GM18520 (cell line): ENCODE measurements around the gene ARHGEF1.
"Not testable (repeated sequence)": the region's sequence is repeated elsewhere in the genome, so short reads cannot be mapped to it uniquely, and the experiment has no call there.

Experiments
- ATAC-seq: cut with Tn5 transposase; IDR thresholded peaks from one replicate; pipeline ENCODE4 v1.9.1; 2021; ENCODE audit not compliant: unreplicated experiment

The ARHGEF1 gene

DNA sequence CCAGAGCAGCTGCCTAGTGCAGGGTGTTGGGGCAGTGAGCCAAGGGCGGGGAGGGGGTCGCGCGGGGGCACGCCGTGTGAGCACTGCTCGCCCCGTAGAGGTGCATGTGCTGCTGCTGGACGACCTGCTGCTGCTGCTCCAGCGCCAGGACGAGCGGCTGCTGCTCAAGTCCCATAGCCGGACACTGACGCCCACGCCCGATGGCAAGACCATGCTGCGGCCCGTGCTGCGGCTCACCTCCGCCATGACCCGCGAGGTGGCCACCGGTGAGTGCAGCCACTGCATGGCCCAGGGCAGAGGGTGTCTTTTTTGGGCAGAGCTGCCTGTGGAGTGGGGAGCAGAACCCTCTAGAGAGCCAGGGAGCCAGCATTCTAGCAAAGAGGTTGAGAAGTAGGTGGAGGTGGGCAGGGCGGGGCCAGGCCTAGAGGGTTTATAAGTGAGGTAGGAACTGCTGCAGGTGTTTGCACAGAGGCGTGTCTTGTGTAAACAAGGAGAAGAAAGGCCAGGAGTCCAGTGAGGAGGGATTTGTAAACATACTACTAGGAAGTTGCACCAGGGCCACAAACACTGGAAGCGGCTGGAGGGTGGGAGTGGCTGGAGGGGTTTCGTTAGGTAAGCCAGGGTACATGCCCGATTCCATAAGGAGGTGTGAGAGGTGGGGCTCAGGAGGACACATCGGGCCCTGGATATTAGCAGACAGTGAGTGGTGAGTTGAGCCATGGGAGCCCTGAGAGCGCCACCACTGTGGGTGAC lies 21.3 kb downstream of the ARHGEF1 start:
- no peak for ATAC-seq

DNA sequence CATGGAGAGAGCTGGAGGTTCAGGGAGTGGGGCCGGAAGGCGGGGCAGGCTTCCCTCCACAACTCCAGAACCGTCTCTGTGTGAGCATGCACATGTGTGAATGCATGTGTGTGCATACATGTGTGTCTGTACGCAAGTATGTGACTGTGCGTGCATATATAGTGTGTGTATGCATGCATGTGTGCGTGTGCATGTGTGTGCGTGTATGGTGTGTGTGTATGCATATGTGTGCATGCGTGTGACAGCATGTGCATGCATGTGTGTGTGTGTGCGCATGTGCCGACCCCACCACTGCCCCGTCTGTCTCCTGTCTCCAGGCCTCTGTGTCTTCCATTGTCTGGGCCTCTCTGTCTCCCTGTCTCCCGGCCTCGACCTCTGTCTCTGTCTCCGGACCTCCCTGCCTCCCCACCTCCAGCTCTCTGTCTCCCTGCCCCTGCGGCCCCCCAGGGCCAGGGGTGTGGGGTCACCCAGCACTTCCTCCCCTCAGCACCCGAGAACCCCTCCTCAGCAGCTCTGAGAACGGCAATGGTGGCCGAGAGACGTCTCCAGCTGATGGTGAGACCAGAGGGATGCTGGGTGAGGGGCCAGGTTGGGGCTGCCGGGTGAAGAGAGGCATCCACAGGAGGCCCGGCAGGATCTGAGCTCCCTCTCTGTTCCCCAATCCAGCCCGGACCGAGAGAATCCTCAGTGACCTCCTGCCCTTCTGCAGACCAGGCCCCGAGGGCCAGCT lies 22.5 kb downstream of the ARHGEF1 start:
- ATAC-seq = no peak

DNA sequence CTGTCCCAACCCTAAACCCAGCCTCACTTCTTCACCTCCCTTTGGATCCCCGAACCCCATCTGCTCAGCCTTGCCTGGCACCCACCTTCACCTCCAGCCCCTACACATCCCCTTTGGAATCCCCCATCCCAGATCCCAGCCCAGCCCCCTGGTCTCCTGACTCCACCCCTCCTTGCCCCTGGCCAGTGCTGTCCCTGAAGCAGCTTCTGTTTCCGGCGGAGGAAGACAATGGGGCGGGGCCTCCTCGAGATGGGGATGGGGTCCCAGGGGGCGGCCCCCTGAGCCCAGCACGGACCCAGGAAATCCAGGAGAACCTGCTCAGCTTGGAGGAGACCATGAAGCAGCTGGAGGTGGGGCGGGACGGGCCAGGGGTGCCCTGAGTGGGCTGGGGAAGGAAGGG lies 23.3 kb downstream of the ARHGEF1 start:
- no peak for ATAC-seq

DNA sequence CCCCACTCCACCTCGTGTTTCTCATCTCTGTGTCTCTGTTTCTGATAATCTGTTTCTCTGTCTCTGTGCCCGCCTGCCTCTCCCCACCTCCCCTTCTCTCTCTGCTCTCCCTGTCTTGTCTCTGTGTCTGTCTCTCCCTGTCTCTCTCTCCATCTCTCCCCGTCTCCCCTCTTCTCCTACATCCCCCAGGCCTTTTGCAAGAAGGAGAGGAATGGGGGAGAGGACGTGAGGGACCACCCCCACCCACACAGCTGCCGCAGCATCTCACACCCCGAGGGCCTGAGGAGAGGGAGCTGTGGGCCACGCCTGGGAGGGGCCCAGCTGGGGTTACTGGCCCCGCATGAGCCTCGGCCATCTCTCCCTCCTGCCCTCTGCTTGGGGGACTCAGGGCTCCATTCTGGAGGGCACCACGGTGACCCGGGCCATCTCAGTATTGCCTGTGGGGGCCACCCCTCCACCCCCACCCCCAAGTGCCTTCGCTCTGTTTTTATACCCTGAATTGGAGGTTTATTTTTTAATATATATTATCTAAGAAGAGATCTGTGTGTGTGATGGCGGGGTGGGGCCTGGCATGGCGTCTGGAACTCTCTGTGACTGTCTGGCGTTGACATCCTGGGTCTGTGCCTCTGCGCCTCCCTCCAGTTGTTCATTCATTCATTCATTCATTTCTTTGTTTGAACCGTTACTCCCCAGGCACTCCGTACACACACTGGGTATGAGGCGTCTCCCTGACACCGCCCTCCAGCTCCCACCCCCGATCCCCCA lies 24.1 kb downstream of the ARHGEF1 start:
- no peak for ATAC-seq

DNA sequence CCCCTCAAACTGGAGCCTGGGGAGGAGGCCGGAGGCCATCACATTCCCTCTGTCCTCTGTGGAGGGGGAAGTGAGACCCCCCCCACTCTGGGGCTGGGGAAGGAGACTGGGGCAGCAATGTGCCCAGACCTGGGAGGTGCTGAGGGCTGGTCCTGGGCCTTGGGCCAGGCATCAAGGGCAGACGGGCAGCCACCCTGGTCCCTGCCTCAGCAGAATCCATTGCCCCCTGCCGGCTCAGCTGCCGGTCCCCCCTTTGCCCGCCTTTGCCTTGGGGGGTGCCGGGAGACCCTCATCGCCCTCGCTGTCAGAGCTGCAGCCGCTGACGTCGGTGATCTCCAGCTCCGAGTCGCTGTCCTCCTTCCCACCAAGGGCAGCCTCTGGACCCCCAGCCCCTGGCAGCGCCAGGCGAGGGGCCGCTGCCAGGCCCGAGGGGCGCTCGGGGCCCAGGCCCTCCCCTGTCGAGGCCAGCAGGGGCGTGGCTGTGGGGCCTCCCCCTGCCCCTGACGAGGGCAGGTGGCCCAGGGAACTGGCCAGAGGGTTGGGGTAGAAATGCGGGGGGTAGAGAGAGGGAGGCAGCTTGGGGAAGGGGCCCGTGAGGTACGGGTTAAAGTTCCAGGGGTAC lies 25.1 kb downstream of the ARHGEF1 start:
- no peak for ATAC-seq

DNA sequence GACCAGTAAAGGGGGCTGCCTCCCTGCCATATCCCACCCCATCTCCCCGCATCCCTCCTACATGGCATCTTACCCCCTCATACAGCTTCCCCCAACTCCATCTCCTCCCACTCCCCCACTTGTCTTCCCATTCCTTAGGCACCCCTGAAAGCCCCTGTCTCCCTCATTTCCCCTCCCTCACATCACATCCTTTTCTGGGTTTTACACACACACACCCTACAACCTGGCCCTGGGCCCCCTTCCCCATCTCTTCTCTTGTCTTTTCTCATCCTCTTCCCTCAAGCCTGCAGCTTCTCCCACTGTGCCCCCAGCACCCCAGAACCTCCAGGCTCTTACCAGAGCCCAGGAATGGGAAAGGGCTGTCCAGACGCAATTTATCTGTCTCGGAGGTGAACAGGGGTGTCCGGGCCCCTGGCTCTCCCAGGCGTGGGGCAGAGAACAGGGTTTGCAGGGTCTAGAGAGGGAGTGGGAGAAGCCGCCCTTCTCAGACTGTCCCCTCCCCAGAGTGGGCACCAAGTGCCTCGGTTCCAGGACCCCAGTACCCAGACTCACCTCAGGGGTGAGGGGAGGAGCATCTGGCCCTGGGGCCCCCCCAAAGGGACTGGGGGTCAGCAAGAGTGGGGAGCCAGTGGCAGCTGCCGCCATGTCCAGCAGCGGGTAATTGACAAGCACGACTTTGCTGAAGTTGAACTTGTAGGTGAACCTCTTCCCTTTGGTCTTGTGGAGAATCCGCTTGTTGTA lies 25.9 kb downstream of the ARHGEF1 start:
- ATAC-seq = no peak

DNA sequence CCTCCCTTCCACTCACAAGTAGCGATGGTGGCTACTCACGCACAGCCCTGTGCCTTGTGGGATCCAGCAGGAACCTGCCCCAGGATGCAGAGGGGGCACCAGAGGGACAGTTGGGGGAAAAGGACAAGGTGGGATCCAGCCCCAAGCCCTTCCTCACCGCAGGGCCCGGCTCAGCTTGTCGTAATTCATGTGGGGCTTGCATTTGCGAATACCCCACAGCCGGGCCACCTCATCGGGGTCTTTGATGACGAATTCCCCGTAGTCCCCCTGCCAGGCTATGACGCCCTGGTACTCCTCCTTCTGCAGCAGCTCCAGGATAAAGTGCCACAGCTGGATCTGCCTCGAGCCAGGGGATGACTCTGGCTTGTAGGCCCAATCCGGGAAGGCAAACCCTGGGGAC lies 26.7 kb downstream of the ARHGEF1 start:
- no peak for ATAC-seq

DNA sequence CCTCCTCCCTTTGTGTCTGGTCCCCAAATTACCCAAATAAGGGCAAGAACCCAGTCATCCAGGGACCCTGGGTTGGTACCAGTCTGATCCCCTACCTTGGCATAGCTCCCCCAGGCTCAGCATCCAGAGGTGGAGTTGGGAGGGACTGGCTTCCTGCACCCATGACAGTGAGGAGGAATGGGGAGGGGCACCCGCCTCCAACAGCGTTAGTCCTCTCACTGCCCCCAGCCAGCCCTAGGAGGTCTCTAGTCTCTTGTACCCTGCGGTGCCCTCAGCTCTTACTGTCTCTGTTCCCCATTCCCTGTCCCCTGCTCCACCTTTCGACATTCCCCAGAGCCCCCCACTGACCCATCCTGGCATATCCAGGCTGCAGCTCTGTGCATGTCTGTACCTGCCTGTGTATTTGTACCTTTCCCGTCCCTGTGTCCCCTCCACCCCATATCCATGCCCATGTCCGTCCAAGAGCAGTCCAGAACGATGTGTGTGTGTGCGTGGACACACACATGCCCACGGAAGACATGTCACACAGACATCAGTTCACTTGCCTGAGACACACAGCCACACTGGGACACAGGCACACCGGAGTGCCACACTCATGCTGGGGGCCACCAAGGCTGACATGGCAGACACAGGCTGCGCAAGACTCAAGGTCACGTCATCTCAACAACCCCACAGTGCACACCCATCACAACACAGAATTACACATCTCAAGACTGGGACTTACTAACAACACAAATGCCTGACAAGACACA lies 27.4 kb downstream of the ARHGEF1 start:
- no peak for ATAC-seq

DNA sequence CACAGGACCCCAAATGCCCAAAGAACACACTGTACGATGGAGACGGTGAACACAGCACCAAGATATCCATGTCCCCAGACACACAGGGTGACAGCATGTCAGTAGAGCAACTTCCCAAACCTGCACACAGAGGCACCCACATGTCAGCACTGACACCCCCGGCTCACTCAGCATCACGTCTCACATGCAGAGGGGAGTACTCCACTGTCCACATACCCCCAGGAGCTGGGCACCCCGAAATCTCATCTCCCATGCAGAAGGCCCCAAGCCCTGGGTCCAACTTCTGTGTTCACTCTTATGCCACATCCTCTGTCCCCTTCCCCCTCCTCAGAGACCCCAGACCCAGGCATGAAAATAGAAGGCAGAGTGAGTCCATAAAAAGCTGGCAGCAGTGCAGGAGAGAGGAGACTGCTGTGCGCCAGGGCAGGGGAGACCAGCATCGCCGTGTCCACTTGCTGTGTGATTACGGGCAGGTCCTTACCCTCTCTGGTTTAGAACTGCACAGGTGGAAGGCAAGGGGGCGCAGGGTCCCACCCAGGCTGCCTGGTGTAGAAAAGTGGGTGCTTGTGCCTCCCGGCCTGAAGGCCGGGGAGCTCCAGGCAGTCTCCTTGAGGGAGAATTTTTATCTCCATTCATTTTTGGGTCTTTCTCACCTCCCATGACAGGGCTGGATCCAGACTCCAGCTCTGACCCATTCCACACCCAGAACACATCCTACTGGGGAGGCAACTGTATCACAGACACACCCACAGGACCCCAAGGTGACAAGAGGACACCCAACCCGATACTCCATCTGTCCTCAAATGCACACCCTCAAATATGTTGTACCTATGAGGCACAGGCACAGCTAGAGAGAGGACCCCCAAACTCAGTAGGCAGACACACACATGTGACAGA lies 28.3 kb downstream of the ARHGEF1 start:
- no peak for ATAC-seq

DNA sequence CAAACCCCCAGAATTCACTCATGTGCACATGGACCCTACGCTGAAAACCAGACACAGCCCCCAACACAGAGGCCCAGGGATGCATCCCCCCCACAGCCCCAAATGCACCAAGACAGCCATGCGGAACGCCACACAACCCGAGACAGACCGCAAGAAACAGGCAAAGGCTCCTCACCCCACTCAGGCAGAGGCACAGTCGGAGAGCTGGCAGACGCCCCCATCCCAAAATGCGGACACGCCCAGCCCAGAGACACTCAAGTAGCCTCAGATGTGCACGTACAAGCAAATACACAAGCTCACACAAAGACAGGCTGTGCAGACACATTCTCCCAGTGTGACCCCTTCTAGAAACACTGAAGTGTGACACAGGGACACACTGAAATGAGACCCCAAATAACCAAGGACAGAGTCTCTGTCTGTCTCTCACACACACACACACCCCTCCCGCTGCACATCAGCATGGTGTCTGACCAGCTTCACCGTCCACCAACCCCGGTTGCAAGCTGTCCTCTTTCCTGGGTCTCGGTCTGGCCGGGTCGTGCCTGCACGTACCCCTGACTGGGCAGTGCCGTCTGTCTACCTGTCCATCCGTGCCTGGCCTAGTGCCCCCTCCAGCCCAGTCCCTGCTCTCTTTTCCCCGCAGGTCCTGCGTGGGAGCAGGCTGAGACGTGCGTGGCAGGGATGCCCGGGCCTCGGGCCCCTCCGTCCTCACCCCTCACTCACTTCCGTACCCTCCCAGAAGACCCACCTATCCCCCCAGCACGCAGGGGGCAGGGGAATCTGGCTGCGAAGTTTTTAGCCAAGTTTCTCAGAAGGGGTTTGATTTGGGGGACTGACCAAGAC lies 29.1 kb downstream of the ARHGEF1 start:
- ATAC-seq = no peak

DNA sequence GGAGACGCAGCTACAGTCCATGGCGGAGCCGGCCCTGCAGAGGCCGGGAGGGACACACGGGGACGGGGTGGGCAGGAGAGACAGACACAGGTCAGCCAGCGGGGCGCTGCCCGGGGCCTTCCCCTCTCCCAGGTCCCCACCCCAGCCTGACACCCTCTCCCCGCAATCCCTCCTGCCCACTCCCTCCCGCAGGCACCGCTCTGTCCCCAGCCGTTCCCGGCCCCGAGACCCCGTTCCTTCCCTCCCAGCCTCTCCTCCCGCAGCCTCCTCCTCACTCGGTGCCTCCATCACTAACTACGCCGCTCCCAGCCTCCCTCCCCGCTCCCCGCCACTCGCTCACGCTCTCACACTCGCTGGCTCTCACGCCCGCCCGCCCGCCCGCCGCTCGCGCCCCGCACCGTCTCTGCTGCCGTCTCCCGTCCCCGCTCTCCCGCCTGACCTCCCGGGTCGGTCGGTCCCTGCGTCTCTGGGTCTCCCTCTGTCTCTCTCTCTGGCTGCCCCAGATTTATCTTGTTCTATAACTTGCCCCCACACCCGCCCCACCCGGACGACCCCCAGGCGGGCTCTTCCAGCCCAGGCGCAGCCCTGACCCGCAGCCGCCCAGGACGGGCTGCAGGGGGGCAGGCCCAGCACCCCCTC lies 30.0 kb downstream of the ARHGEF1 start:
- no peak for ATAC-seq

DNA sequence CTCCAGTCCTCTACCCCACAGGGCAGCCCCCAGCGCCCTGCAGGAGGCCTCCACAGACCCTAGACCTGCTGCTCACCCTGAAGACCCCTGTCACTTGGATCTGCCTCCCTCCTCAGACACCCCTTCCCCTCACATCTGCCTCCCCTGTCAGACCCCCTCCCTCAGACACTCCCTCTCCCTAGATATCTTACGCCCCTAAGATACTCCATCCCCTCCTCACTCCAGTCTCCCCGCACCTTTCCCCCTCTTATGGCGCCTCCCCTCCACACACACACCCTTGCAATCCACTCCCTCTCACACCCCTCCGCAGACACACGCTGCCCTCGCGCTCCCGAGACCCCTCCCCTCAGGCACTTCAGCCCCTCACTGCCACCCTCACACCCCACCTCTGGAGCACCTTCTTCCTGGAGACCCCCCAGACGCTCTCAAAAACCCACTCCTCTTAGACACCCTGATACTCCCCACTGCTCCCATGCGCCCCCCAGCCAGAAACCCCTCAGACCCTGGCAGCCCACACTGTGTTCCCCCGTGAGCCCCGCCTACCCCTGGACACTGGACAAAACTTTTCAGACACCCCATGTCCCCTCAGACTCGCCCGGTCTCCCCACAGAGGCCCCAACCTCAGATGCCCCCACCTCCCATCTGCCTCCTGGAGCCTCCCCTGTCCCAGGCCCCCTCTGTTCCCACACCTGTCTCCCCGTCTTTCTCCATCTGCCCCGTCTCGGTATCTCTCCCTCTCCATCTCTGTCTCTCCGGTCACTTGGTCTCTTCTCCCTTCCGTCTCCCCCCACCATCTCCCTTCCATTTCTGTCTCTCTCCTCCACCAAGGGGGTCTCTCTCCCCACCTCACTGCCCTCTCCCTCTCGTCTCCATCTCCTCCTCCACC lies 30.8 kb downstream of the ARHGEF1 start:
- no peak for ATAC-seq

DNA sequence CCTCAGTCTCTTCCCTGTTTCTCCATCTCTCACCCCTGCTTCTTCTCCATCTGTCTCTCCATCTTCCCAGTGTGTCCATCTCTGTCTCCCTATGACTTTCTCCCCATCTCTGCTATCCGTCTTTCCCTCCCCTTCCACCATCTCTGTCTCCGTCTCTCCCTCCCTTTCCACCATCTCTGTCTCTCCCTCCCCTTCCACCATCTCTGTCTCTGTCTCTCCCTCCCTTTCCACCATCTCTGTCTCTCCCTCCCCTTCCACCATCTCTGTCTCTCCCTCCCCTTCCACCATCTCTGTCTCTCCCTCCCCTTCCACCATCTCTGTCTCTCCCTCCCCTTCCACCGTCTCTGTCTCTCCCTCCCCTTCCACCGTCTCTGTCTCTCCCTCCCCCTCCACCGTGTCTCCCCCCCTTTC lies 31.4 kb downstream of the ARHGEF1 start:
- not testable (repeated sequence) for ATAC-seq

DNA sequence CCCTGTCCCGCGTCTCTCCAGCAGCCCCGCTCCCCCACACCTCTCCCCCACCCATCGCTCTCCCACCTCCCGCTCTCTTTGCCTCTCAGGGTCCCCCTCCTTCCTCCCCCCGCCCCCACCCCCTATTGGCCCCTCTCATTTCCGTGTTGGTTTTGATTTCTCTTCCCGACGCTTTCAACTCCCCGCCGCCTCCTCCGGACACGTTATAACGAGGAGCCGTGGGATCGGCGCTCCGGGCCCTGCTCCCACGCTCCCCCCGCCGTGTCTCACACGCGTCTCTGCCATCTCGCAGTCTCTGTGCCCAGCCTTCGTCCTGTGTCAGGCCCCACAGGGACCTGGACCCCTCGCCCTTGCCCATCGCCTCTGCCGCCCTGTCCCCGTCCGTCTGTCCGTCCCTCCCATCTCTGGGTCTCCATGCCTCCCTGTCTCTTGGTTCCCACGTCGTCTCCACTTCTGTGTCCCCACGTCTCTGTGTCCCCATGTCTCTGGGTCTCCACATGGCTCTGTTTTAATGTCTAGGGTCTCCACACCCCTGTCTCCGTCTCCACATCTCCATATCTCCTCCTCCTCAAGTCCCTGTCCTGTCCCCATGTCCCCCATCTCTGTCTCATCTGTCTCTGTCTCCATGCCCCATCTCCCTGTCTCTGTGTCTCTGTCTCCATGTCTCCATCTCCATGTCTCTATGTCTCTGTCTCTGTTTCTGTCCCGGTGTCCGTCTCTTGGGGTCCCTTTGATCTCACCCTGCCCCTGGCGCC lies 32.2 kb downstream of the ARHGEF1 start:
- ATAC-seq = no peak

DNA sequence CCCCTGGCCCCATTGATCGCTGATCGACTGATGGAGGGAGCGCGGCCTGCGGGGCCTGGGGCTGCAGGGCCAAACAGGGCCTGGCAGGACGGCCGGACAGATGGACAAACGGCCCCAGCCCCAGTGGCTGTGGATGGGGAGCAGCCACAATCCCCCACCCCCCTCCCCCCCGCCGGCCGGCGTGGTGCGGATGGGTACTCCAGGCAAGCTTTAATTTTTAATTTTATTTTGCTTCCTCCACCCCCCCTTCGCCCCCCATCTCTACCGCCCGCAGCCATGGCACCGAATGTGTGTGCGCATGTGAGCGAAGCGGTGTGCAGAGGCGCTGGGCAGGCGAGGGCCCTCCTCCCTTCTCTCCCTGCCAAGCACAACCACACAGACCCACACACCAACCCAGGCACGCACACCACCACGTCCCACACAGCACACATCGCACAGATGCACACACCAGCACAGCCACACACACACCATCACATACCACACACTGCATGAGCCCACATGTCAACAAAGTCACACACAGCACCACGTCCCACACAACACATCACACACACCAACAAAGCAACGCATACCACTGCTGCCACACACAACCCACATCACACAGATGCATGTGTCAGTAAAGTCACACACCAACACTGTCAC lies 32.9 kb downstream of the ARHGEF1 start:
- no peak for ATAC-seq
